H9 (cell line): ENCODE measurements around the gene EML4. TPM values are rescaled to one million over a fixed set of nuclear protein-coding genes. Genes with fewer than 3 reads are reported as not detected.

Experiments used
- DNase-seq: peaks from one replicate; pipeline ENCODE4 v3.0.0-alpha.2; 2017
- H2AFZ ChIP-seq: one replicate; pipeline ENCODE4 v1.6.1; 2013; ENCODE audit warnings: mild to moderate bottlenecking, low read length, control low read depth, moderate library complexity
- H2AK5ac ChIP-seq: 2 replicates; pipeline ENCODE4 v1.6.1; 2013; ENCODE audit warnings: low read length, control low read depth, mixed read lengths; ENCODE audit not compliant: insufficient read length
- H2BK120ac ChIP-seq: one replicate; pipeline ENCODE4 v1.6.1; 2013; ENCODE audit warnings: low read depth, mild to moderate bottlenecking, low read length, control low read depth, inconsistent platforms; ENCODE audit not compliant: poor library complexity, severe bottlenecking
- H2BK12ac ChIP-seq: 2 replicates; pipeline ENCODE4 v1.6.1; 2013; ENCODE audit warnings: low read length, control low read depth, mixed read lengths, low read depth; ENCODE audit not compliant: insufficient read length
- H2BK15ac ChIP-seq: 2 replicates; pipeline ENCODE4 v1.6.1; 2013; ENCODE audit warnings: low read depth, low read length, control low read depth
- H2BK20ac ChIP-seq: one replicate; pipeline ENCODE4 v1.6.1; 2013; ENCODE audit warnings: low read depth, mild to moderate bottlenecking, low read length, control low read depth, inconsistent platforms; ENCODE audit not compliant: poor library complexity, severe bottlenecking
- H2BK5ac ChIP-seq: 2 replicates; pipeline ENCODE4 v1.6.1; 2013; ENCODE audit warnings: low read length, control low read depth, mixed read lengths; ENCODE audit not compliant: insufficient read length
- H3K14ac ChIP-seq: 2 replicates; pipeline ENCODE4 v1.6.1; 2013; ENCODE audit warnings: low read length, control low read depth; ENCODE audit not compliant: insufficient read depth
- H3K18ac ChIP-seq: 2 replicates; pipeline ENCODE4 v1.6.1; 2013; ENCODE audit warnings: low read depth, mild to moderate bottlenecking, mixed read lengths, low read length, control low read depth; ENCODE audit not compliant: insufficient read length
- H3K23ac ChIP-seq: 2 replicates; pipeline ENCODE4 v1.6.1; 2013; ENCODE audit warnings: low read length, control low read depth, mixed read lengths, low read depth; ENCODE audit not compliant: insufficient read length
- H3K23me2 ChIP-seq: 2 replicates; pipeline ENCODE4 v1.6.1; 2013; ENCODE audit warnings: low read depth, mild to moderate bottlenecking, mixed read lengths, low read length, control low read depth; ENCODE audit not compliant: insufficient read length, poor library complexity, severe bottlenecking
- H3K27ac ChIP-seq: 2 replicates; pipeline ENCODE4 v1.5.1; 2013; ENCODE audit warnings: low read length, control low read depth, mixed read lengths, low read depth; ENCODE audit not compliant: insufficient read length
- H3K27me3 ChIP-seq: 2 replicates; pipeline ENCODE4 v1.6.1; 2013; ENCODE audit warnings: low read length, control low read depth, inconsistent platforms; ENCODE audit not compliant: insufficient read depth
- H3K4ac ChIP-seq: 2 replicates; pipeline ENCODE4 v1.6.1; 2013; ENCODE audit warnings: low read depth, mild to moderate bottlenecking, control low read depth, inconsistent platforms, low read length, moderate library complexity
- H3K4me1 ChIP-seq: 2 replicates; pipeline ENCODE4 v1.6.1; 2013; ENCODE audit warnings: low read length, control low read depth, inconsistent platforms; ENCODE audit not compliant: insufficient read depth
- H3K4me2 ChIP-seq: 2 replicates; pipeline ENCODE4 v1.6.1; 2013; ENCODE audit warnings: low read length, control low read depth, mixed read lengths; ENCODE audit not compliant: insufficient read length, insufficient read depth
- H3K56ac ChIP-seq: 2 replicates; pipeline ENCODE4 v1.6.1; 2013; ENCODE audit warnings: low read depth, mild to moderate bottlenecking, mixed read lengths, low read length, control low read depth; ENCODE audit not compliant: insufficient read length
- H3K79me1 ChIP-seq: 2 replicates; pipeline ENCODE4 v1.6.1; 2013; ENCODE audit warnings: low read depth, mild to moderate bottlenecking, moderate library complexity, low read length, control low read depth, inconsistent platforms; ENCODE audit not compliant: insufficient read depth, poor library complexity, severe bottlenecking
- H3K79me2 ChIP-seq: 2 replicates; pipeline ENCODE4 v1.6.1; 2013; ENCODE audit warnings: low read length, control low read depth, inconsistent platforms; ENCODE audit not compliant: insufficient read depth
- H3K9ac ChIP-seq: 2 replicates; pipeline ENCODE4 v1.6.1; 2013; ENCODE audit warnings: low read length, control low read depth, mixed read lengths; ENCODE audit not compliant: insufficient read length; ENCODE audit errors: extremely low read depth
- H3K9me3 ChIP-seq: one replicate; pipeline ENCODE4 v1.6.1; 2013; ENCODE audit warnings: low read depth, low read length, inconsistent platforms; ENCODE audit not compliant: control insufficient read depth
- H3T11ph ChIP-seq: one replicate; pipeline ENCODE4 v1.6.1; 2013; ENCODE audit warnings: mild to moderate bottlenecking, low read length, control low read depth, inconsistent platforms
- H4K20me1 ChIP-seq: one replicate; pipeline ENCODE4 v1.6.1; 2013; ENCODE audit not compliant: control insufficient read depth, insufficient read length, insufficient read depth
- H4K5ac ChIP-seq: 2 replicates; pipeline ENCODE4 v1.6.1; 2013; ENCODE audit warnings: low read depth, mild to moderate bottlenecking, mixed read lengths, low read length, control low read depth; ENCODE audit not compliant: insufficient read length
- H4K8ac ChIP-seq: replicated peaks from 2 replicates; pipeline ENCODE4 v1.6.1; 2013; ENCODE audit warnings: low read length, control low read depth, mixed read lengths, low read depth; ENCODE audit not compliant: insufficient read length
- H4K91ac ChIP-seq: 2 replicates; pipeline ENCODE4 v1.6.1; 2013; ENCODE audit warnings: low read depth, mild to moderate bottlenecking, moderate library complexity, mixed read lengths, low read length, control low read depth; ENCODE audit not compliant: insufficient read length
- H3K27ac Mint-ChIP-seq, 3 experiments: 2 replicates in 2 of 3; 3 replicates in 1 of 3; pipeline ENCODE4 v1.8.0; 2020 to 2021; ENCODE audit warnings: mixed read lengths in 3 of 3, mild to moderate bottlenecking in 1 of 3, moderate library complexity in 1 of 3
- H3K27me3 Mint-ChIP-seq: 2 replicates; pipeline ENCODE4 v1.8.0; 2021; ENCODE audit warnings: low read depth, mild to moderate bottlenecking, moderate library complexity, mixed read lengths
- H3K36me3 Mint-ChIP-seq, 3 experiments: 2 replicates in 2 of 3; 3 replicates in 1 of 3; pipeline ENCODE4 v1.8.0; 2020 to 2021; ENCODE audit warnings: low read depth in 3 of 3, mixed read lengths in 3 of 3; ENCODE audit not compliant: insufficient read depth in 1 of 3
- H3K4me1 Mint-ChIP-seq, 2 experiments: 2 replicates each; pipeline ENCODE4 v1.8.0; 2020; ENCODE audit warnings: mixed read lengths in 2 of 2
- H3K4me3 Mint-ChIP-seq, 2 experiments: 2 replicates in 1 of 2; 3 replicates in 1 of 2; pipeline ENCODE4 v1.8.0; 2020 to 2021; ENCODE audit warnings: mild to moderate bottlenecking in 2 of 2, mixed read lengths in 2 of 2, moderate library complexity in 1 of 2
- H3K9me3 Mint-ChIP-seq, 2 experiments: 2 replicates in 1 of 2; 3 replicates in 1 of 2; pipeline ENCODE4 v1.8.0; 2020; ENCODE audit warnings: mild to moderate bottlenecking in 2 of 2, mixed read lengths in 2 of 2, moderate library complexity in 1 of 2
- WGBS: extraction: QIAGEN DNeasy Blood & Tissue Kit; methylation state at CpG from one replicate; pipeline ENCODE4 v1.1.7; 2013; ENCODE audit warnings: missing lambda C conversion rate, low lambda C conversion rate, mixed read lengths; ENCODE audit not compliant: insufficient read length; ENCODE audit errors: extremely low coverage; 5-methylcytosine and 5-hydroxymethylcytosine counted together
- total RNA-seq: library from RNA; stranded (reverse); gene quantifications from 2 replicates; pipeline ENCODE4 v1.2.1, GENCODE V29; 2021
- TF ChIP-seq, protein P1 (sequence below): fragments of 200-600 bp; sonication (generic); conservative IDR thresholded peaks from 3 replicates; pipeline ENCODE4 v1.8.0; 2021; ENCODE audit warnings: antibody characterized with exemption, mild to moderate bottlenecking

Gene EML4
- total RNA-seq, 1 experiment from 2014 or later: 68.6 TPM

- H3K27ac ChIP-seq: no peak overlapping the region
- no peak overlapping the region for H4K91ac ChIP-seq
- H3K27ac Mint-ChIP-seq: peak overlapping the region in 2 of 3 experiments; percentile 14 to 15; a peak in 2 of 7 replicates
- H3K9ac ChIP-seq: no peak overlapping the region
- no peak overlapping the region for H3K14ac ChIP-seq
- H3K56ac ChIP-seq: no peak overlapping the region
- H2BK120ac ChIP-seq: no peak overlapping the region
- no peaks in the 10 kb centered on the region for H3K79me2 ChIP-seq
- no peak overlapping the region for H3K4me3 Mint-ChIP-seq
- no peaks in the 10 kb centered on the region for H3K4me1 ChIP-seq
- H4K8ac ChIP-seq: no peak overlapping the region
- H3K27me3 Mint-ChIP-seq: no peaks in the 10 kb centered on the region
- H2AK5ac ChIP-seq: no peak overlapping the region
- no peaks in the 10 kb centered on the region for H3K27me3 ChIP-seq
- peaks cover 10 to 23% (median 11%) of the 10 kb centered on the region in 3 experiments; a peak in 6 of 7 replicates for H3K36me3 Mint-ChIP-seq
- no peaks in the 10 kb centered on the region for H3K9me3 ChIP-seq
- no peak overlapping the region for H3K23ac ChIP-seq
- no peak overlapping the region for H3T11ph ChIP-seq
- no peaks in the 10 kb centered on the region for H3K4me1 Mint-ChIP-seq
- H3K23me2 ChIP-seq: no peaks in the 10 kb centered on the region
- TF ChIP-seq, protein P1, sequence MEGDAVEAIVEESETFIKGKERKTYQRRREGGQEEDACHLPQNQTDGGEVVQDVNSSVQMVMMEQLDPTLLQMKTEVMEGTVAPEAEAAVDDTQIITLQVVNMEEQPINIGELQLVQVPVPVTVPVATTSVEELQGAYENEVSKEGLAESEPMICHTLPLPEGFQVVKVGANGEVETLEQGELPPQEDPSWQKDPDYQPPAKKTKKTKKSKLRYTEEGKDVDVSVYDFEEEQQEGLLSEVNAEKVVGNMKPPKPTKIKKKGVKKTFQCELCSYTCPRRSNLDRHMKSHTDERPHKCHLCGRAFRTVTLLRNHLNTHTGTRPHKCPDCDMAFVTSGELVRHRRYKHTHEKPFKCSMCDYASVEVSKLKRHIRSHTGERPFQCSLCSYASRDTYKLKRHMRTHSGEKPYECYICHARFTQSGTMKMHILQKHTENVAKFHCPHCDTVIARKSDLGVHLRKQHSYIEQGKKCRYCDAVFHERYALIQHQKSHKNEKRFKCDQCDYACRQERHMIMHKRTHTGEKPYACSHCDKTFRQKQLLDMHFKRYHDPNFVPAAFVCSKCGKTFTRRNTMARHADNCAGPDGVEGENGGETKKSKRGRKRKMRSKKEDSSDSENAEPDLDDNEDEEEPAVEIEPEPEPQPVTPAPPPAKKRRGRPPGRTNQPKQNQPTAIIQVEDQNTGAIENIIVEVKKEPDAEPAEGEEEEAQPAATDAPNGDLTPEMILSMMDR: no peak
- no peak overlapping the region for H3K18ac ChIP-seq
- H4K20me1 ChIP-seq: no peaks in the 10 kb centered on the region
- no peak overlapping the region for H2BK12ac ChIP-seq
- DNase-seq: no peak
- no peak overlapping the region for H2BK5ac ChIP-seq
- no CpG with 5 or more reads among the region's 3 CpGs for WGBS
- H2BK15ac ChIP-seq: no peak overlapping the region
- no peak overlapping the region for H4K5ac ChIP-seq
- H3K79me1 ChIP-seq: no peaks in the 10 kb centered on the region
- H2BK20ac ChIP-seq: no peak overlapping the region
- no peaks in the 10 kb centered on the region for H3K9me3 Mint-ChIP-seq
- H3K4me2 ChIP-seq: no peak overlapping the region
- no peak overlapping the region for H2AFZ ChIP-seq
- H3K4ac ChIP-seq: no peak overlapping the region
Measured at GRCh38 chr2:42314892-42315468, 145.8 kb downstream of the EML4 start.
